CD4-positive, alpha-beta T cell treated with Interleukin-6 at 100 ng/mL for 8 hours (primary cell): ENCODE results near the gene ARHGAP4.

Source experiments
- DNase-seq: peaks from one replicate; pipeline ENCODE4 v3.0.0-alpha.2; 2020; ENCODE audit warnings: mixed read lengths, low spot score

ARHGAP4 gene

DNA sequence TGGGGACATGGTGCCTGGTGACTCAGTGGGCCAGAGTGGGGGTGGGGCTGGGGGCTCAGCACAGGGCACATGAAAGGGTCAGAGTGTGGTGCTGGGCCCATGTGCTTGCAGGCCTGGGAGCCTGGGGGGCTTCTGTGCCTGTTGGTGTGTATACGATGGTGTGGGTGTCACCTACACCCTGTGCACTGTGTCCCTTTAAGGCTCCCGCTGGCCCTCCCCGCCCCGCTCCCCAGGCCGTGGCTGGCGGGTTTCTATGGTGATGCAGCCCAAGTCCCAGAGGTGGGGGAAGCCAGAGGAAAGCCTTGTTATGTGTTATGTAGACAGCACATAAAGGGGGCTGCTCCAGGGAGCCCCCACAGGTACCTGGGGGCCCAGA lies 45.6 kb downstream of the ARHGAP4 start:
- no peak for DNase-seq

DNA sequence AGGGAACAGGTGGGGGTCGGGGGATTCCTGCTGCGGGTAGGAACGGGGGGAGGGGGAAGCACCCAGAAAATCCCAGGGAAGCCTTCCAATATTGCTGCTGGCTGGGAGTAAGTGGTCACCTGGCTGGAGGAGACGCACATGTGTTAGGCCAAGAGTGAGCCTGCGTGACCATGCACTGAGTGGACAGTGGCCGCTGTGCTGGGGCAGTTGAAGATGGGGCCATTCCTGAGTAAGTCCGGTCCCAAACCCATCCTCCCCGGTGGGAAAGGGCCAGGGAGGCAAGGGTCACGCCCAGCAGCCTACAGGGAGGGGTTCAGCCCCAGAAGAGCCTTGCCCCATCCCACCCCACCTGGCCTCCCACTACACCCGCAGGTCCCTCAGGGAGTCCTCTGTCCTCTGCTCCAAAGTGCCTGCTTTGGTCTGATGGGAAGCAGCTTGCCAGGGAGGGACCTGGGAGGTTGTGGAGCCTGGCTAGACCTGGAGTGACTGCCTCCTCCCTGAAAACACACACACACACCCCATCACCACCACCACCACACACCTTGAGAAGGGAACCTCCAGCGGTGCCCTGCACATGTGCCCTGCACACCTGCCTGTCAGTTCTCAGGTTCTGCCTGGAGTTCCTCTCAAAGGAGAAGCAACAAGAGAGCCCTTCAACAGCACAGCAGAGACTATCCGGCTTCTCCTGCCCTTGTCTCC lies 46.2 kb downstream of the ARHGAP4 start:
- DNase-seq: no peak

DNA sequence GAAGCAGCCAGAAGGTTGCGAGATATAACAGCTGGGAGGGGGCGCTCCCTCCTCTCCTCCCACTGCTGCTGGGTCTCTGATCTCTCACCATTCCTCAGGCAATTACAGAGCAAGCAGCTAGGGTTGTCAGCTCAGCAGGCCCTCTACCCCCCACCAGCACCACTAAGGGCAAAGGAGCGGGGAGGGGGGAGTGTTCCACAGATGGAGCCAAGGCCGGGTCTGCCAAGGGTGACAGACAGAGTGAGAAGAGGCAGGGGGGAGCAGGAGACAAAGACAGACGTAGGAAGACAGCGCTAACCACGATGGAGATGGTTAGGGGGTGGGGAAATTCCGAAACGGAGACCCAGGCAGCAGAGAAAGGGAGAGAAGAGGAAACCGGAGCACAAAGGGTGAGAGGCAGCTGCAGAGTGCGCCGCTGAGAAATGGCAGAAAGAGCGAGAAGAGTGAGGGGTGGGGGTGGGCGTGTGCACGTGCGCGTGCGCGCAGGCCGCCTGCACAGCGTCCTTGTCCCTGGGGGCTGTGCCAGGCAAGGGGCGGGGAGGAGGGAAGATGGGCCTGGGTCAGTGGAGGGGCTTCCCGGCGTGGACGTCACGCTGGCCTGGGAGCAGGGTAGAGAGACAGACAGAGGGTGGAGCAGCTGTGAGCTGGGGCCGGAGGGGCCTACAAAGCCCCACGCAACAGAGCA lies 47.0 kb downstream of the ARHGAP4 start:
- DNase-seq: no peak

DNA sequence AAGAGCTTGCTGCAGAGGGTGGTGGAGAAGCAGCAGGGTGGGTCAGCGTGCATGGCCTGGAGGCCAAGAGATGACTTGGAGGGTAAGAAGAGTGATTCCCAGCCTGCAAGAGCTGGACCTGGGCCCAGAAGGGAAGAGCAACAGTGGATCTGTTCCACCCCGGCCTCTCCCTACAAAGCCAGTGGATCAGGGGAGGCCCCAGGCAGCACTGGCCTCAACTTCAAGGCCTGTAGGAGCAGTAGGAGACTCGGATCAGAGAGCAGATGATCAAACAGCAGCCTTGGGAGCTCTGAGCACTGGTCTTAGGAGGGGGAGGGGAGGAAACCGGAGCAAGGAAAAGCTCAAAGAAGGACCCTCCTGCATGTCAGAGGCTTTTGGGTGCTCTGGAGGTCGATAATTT lies 47.7 kb downstream of the ARHGAP4 start:
- no peak for DNase-seq

DNA sequence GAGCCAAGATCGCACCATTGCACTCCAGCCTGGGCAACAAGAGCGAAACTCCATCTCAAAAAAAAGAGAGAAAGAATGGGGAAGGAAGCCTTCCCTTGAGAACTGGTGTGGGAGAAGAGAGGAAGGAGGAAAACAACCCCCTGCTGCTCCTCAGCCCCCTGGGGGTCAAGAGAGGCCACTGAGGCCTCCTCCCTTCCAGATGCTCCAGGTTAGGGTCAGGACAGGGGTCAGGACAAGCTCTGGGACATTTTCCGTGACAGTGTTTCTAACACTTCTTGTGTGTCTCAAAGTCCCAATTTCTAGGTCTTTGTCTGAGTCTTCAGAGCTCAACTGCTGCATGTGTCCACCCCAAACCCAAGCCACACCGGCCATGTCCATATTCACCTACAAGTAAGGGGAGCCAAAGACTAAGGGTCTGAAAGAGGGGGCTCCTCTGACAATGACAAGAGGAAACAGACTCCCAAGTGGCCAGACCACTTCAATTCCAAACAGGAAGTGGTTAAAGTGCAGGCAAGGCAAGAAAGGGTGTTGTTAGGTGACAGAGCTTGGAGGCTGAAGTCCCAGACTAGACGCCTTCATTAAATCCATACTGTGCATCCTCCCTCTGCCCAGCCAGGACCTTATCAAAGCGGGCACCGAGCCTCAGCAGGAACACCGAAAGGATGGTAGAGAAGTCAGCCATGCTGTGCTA lies 48.3 kb downstream of the ARHGAP4 start:
- DNase-seq: no peak

DNA sequence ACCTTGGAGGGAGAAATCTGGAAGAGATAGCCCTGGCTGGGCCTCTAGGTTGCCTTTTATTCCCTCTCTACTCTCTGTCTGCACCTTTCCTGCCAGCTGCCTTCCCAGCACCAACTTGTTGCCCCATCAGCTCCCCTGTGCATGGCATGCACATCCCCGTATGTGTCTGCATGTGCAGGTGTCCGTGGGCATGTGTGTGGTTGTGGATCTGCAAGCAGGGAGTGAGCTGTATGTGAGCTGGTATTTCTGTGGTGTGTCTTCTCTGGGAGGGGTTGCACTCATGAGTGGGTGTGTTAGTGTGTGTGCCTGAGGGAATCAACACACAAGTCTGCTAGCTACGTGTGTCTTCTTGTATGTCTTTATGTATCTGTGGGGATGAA lies 50.0 kb downstream of the ARHGAP4 start:
- DNase-seq: no peak

DNA sequence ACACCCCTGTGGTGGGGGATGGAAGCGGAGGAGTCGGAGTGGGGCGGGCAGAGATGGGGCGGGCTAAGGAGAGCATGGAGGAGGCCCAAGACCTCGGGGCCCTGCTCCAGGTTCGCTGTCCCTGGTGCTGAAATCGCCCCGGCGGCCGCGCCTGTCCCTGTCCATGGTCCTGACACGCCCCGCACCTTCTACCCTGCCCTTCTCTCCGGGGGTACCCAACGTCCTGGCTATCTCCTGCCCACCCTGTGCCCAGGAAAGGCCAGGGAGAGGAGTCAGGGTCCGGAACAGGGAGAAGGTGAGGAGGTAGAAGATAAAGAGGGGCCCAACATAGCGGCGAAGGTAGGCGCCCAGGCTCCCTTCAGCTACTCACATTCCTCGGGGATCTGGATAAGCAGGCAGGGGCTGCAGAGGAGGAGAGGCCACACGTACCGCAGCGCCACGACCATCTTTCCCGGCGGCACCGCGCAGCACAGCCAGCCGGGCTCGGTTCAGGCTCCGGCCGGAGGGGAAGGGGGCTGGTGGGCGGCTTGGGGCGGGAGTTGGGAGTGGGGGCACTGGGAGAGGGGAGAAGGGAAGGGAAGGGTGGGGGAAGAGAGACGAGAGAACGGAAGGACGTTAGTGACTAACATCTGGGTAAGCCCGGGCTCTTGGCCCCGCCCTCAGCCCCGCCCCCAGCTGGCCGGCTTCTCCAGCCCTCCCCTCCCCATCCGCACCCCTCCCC lies 50.5 kb downstream of the ARHGAP4 start:
- DNase-seq: peak; percentile 31

DNA sequence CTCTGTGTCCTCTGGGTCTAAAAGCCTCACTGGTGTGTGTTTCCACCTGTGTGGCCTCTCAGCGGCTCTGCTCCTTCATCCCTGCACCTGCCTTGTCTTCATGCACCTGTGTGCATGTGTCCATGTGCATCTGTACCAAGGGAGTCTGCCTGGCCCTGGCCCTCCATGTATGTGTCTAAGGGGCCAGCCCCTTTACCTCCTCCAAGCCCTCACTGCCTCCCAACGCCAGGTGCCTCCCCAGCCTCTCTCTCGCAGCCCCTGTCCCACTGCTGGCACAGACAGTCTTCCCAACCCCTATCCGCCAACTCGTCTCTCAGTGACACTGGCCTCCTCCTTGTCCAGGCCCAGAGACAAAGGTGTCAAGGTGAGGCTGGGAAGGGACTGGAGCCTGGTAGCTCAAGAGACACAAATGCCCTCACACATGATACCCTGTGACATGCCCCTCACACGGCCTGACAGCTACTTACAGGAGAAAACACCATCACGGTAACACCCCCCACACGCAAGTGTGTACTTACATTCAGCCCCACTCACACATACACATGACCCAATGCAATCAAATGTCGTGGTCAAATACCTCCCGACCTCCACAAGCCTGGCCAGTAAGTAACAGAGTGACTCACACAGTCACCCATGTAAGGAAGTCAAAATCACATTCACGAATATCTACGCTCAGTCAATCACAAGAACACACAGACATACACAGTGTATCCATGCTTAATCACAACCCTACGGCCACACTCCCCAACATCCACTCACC lies 51.5 kb downstream of the ARHGAP4 start:
- DNase-seq: no peak

DNA sequence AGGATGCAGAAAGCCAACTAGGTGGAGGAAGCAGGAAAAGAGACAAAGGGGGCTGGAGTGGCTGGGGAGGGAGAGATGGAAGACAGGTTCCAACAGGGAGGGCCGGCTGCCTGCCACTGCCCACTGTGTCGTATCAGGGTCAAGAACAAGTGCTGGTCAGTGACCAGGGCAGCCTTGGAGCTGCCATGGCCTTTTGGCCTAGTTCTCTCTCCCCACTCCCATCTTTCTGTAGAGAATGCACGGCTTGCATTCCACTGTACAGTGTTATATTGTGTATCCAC lies 52.0 kb downstream of the ARHGAP4 start:
- DNase-seq: no peak

DNA sequence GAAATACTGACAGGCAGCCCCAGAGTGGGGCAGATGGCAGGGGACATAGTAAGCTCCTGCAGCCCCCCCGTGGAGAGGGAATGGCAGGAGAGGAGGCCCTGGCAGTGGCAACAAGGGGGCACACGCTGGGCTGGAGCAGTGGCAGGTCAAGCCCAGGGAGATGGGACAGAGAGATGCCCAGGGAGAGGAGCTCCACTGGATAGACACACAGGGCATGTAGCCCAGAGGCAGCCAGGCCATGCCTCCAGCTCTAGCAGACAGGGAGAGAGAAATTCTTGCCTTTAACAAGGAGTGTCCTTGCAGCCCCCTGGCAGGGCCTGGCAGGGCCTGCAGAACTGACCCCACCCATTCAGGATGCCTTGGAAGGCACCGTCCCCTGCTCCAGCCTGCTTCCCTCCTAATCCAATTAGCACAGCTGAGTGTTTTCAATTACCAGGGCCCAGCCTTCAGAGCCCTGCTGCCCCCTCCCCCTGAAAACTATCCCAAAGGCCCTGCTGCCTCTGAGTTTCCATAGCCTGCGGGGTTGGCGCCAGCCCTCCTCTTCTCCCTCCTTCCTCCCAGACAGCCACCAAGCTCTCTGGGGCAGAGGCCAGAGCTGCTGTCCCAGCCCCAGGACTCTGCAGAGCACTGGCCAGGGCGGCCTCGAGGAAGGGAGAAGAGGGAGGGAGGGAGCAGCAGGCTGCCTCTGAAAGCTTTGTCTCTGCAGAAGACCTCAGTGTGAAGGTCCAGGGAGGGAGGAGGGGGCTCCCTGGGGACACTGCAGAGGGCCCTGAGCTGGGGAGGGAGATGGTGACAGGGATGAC lies 52.6 kb downstream of the ARHGAP4 start:
- no peak for DNase-seq

DNA sequence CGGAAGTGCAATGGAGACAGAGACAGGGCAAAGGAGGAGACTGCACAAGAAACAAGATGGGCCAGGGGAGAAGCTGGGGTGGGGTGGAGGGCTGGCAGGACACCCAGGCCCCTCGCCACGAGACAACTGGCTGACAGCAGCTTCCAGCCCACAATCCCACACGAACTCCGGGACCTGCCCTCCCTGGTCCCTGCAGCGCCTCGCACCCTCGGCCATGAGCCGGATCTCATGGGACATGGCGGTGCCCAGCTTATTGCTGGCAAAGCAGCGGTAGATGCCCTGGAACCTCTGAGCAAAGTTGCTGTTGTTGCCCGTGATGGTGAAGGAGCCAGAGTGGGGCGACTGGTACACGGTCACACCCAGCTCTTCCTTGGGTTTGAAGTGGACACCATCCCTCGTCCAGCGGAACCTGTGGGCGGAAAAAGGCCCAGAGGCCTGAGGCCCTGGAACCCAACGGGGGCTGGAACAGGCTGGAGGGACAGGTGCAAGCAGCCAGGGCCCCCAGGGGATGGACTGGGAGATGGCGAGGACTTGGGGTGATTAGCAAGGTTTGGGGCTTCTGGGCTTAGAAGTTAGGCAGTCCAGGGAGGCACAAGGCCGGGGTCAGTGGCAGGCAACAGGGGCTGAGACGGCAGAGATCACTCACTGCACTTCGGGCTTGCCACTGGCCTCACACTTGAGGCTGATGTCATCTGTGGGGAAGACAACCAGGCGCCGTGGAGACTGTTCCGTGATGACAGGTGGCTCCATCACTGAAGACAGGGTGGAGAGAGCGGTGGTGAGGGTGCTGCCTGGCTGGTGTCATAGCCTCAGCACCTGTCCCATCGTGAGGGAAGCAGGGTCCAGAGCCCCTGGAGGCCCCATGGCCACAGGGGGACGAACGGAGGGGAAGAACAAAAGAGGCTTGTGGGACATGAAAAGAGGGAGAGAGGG lies 53.9 kb downstream of the ARHGAP4 start:
- no peak for DNase-seq

DNA sequence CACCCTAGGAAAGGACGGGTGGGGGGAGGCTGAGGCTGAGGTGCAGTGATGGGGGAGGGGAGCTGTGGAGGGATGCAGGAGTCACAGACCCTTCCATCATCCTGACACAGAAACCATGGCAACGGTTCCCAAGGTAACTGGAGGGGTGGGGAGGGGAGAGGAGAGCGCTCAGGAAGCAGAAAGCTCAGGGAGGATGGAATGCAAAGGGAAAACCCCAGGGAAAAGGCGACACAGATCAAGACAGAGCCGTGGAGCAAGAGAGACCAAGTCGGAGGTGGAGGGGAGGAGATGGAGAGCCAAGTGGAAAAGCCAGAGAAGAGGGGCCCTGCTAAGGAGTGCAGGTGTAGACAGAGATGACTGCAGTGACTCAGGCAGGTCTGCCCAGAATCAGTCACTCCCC lies 54.6 kb downstream of the ARHGAP4 start:
- no peak for DNase-seq

DNA sequence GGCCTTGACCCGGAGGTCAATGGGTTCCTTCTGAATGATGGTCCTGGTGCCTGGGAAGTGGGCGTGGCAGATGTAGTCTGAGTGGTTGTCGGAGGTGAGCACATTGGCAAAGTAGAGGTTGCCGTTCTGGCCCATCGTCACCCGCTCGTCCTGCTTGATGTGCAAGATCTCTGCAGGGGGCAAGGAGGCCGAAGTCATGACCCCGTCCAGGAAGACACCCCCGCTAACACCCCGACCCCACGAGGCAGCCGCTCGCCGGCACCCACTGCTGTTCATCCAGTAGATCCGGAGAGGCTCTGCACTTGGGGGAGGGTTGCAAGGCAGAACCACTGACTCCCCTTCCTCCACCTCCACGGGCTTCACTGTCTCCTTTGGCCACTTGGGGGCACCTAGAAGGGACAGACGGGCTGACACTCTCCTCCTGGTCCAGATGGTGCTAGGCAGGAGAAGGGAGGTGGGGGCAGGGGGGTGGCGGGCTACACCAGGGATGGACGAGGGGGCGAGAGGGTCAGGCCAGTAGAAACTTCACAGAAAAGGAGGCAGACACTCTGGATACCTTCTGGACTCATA lies 55.2 kb downstream of the ARHGAP4 start:
- DNase-seq: no peak

DNA sequence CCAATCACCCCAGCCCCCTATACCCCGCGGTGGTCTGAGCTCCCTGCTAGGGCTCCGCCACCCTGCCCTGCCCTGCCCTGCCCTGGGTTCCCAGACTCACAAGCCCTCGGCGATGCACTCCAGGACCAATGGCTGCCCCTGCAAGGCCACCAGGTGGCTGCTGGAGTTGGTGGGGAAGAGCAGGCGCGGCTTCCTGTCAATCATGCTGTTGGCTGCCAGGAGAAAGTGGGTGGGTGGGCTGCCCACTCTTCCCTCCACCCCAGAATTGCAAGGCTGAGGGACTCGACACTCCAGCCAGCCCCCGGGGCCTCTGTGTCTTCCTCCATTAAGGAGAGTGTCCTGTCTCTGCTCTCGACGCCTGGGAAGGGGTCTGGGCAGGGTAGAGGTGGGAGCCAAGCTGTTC lies 55.8 kb downstream of the ARHGAP4 start:
- DNase-seq: no peak

DNA sequence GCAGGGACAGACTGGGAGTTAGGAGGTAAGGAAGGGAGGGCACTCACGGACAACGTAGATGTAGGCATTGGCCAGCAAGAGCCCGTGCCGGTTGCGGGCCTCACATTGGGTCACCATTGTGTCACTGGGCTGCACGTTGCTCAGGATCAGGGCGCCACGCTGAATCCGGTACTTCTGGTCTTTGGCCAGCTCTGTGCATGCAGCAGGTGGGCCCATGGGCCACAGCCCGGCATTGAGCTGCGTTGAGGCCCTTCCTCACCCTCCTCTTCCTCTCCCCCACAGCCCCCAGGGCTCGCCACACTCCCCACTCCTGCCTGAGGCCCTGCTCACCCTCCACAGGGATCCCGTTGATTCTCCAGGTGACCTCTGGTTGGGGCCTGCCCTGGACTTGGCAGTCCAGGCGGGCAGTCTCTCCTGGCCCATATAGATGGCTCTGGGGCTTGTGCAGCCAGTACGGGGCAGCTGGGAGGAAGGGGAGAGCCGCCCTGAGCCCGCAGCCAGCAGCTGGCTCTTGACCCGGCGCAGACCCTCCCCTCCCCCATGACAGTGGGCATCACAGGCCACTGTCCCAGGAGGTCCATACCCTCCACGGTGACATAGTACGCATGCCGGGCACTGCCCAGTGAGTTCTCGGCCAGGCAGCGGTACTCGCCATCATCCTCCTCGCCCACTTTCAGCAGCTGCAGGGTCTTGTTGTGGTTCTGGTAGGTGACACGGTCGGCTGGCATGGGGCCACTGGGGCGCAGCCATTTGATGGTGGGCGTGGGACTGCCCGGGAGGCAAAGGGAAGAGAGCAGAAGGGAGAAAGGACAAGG lies 56.4 kb downstream of the ARHGAP4 start:
- DNase-seq: no peak

DNA sequence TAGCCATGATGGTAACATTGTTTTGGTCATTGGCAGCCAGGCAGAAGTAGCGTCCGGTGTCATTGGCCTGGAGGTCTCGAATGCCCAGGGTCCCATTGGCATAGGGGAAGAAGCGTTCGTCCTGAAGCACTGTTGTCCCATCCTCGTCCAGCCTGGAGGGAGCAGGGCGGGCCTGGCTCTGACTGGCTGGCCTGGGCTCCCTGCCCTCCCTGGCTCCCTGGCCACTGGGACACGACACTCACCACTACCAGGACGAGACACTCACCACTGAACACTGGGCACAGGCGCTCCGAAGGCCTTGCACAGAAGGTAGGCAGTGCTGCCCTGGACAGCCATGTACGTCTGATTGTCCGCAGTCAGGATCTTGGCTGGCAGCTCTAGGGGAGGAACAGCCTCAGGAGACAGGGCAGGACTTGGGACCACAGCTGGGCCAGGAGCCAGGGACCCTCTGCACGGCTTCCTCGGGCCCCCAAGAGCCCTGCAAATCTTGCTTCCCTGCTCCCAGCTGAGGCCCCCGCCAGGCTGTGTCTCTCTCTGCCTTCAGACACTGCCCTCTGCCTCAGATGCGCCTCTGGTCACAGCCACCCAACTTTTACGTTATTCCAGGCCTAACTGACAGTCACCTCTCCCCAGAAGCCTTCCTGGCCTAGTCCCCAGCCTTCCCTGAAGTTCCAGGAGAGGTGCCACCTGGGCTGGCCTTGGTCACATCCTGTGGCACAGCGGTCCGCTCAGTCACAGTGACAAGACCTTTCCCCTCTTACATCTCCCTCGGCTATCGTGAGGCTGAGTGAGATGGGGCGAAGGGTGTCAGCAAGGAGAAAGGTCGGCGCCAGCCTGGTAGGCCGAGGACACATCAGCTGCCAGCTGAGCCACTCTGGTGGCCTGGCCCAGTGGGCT lies 57.2 kb downstream of the ARHGAP4 start:
- no peak for DNase-seq

DNA sequence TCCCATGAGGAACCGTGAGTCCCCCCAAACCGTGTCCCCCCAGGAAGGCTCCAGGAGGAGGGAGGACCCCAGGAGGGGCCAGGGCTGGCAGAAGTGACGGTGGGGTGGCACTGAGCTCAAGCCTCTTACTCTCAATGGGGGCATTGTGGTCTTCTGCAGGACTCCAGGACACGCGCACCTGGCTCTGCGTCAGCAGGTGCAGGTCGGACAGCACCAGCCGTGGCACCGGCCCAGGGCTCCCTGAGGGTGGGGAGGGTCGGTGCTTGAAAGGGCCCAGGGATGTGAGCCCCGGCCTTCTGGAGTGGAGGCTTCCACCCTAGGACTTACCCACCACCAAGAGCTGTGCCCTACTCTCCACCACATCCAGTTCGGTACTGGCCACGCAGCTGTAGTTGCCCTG lies 58.4 kb downstream of the ARHGAP4 start:
- DNase-seq: no peak

DNA sequence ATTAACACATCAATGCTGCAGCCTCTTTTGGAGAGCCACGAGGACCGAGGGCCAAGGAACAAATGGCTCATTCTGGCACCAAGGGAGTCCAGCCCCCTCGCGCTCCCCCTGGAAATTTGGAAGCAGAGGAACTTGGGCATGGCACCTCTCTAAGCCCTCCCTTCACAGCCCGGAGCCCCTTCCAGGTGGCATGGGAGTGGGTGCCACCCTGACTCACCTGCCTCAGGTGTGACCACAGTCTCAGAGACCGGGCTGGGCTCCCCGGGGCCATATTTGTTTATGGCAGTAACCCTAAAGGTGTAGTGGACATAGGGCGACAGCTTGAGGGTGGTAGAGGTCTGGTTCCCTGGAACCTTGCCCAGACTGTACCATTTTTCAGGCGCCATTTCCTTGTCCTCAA lies 58.9 kb downstream of the ARHGAP4 start:
- no peak for DNase-seq
